ENCODE results near the gene FHOD1. TPM values are rescaled to one million over a fixed set of nuclear protein-coding genes. Genes with fewer than 3 reads are reported as not detected.
A peak's percentile ranks its signal among the peaks of the same experiment; 100 is the strongest.

The FHOD1 gene
- total and polyA plus RNA-seq, 2 of the 13 experiments (the other 11 are each of a cell fraction or from before 2014, with no cell fraction given), result 20.0 to 20.8 TPM

- no TSS peak for BruUV-seq (replicated peaks)
- CTCF ChIA-PET (ENCODE audit: low intra/inter-chr PET ratio, low total read pairs), result no interaction called here
- ATAC-seq, result peak; percentile 2; the same call in 1 of the 3 replicates
- Histone ChIP-seq H3K27me3 (ENCODE audit: control insufficient read depth in 1 of 2, insufficient read depth in 2 of 2, low read length in 2 of 2) (no peaks in the 10 kb centered on the region), H3K79me2 (ENCODE audit: insufficient read depth, low read length) (no peaks in the 10 kb centered on the region), H4K20me1 (ENCODE audit: insufficient read depth, low read length) (no peaks in the 10 kb centered on the region), H3K27ac (ENCODE audit: extremely low read length, insufficient read depth, low read length) (no peak overlapping the region), H3K36me3 (replicated peaks in 1 of 2; ENCODE audit: control insufficient read depth in 1 of 2, insufficient read depth in 2 of 2, low read length in 2 of 2) (peaks cover 47 to 64% of the 10 kb centered on the region in 2 experiments), H3K4me3 (replicated peaks in 1 of 3; ENCODE audit: insufficient read depth in 1 of 3, low read depth in 2 of 3, low read length in 3 of 3) (no peak overlapping the region), H3K9ac (ENCODE audit: insufficient read depth, low read depth, low read length) (no peak overlapping the region), H2AFZ (ENCODE audit: low read length) (no peak overlapping the region), H3K9me3 (ENCODE audit: low read length) (no peaks in the 10 kb centered on the region), H3K4me1 (ENCODE audit: insufficient read depth, low read length) (no peaks in the 10 kb centered on the region), H3K4me2 (ENCODE audit: low read depth, low read length) (no peak overlapping the region)
- 89% methylated on average over 9 of the region's 10 CpGs for WGBS (ENCODE audit: low lambda C conversion rate)
- TF ChIP-seq AGO1 (IDR thresholded peaks at IDR 0.05; ENCODE audit: low read depth, low read length, poor library complexity, severe bottlenecking), result peak; percentile 29
- no peak for TF ChIP-seq IKZF4 (CRISPR knock-in tag; IDR thresholded peaks at IDR 0.05; ENCODE audit: borderline replicate concordance, low read depth, not compliant biosample characterization)
- TF ChIP-seq, protein P1, sequence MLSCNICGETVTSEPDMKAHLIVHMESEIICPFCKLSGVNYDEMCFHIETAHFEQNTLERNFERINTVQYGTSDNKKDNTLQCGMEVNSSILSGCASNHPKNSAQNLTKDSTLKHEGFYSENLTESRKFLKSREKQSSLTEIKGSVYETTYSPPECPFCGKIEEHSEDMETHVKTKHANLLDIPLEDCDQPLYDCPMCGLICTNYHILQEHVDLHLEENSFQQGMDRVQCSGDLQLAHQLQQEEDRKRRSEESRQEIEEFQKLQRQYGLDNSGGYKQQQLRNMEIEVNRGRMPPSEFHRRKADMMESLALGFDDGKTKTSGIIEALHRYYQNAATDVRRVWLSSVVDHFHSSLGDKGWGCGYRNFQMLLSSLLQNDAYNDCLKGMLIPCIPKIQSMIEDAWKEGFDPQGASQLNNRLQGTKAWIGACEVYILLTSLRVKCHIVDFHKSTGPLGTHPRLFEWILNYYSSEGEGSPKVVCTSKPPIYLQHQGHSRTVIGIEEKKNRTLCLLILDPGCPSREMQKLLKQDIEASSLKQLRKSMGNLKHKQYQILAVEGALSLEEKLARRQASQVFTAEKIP (CRISPR knock-in tag; IDR thresholded peaks at IDR 0.05; ENCODE audit: borderline replicate concordance), result no peak
- no peak for TF ChIP-seq ZNF607 (CRISPR knock-in tag; IDR thresholded peaks at IDR 0.05; ENCODE audit: borderline replicate concordance)
- no peak for TF ChIP-seq ZNF614 (CRISPR knock-in tag; IDR thresholded peaks at IDR 0.05; ENCODE audit: borderline replicate concordance)
- TF ChIP-seq AGO2 (optimal IDR thresholded peaks at IDR 0.05; ENCODE audit: low read depth, low read length), result peak; percentile 62
- TF ChIP-seq CERS6 (CRISPR knock-in tag; IDR thresholded peaks at IDR 0.05), result no peak
- no peak for TF ChIP-seq FOSL1 (CRISPR knock-in tag; IDR thresholded peaks at IDR 0.05; ENCODE audit: borderline replicate concordance)
- no peak for TF ChIP-seq ZNF44 (CRISPR knock-in tag; IDR thresholded peaks at IDR 0.05)
- TF ChIP-seq, protein P2, sequence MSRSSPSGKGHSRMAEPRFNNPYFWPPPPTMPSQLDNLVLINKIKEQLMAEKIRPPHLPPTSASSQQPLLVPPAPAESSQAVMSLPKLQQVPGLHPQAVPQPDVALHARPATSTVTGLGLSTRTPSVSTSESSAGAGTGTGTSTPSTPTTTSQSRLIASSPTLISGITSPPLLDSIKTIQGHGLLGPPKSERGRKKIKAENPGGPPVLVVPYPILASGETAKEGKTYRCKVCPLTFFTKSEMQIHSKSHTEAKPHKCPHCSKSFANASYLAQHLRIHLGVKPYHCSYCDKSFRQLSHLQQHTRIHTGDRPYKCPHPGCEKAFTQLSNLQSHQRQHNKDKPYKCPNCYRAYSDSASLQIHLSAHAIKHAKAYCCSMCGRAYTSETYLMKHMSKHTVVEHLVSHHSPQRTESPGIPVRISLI (CRISPR knock-in tag; IDR thresholded peaks at IDR 0.05; ENCODE audit: borderline replicate concordance), result no peak
- no peak for TF ChIP-seq FLYWCH1 (CRISPR knock-in tag; IDR thresholded peaks at IDR 0.05)
- TF ChIP-seq ZKSCAN1 (IDR thresholded peaks at IDR 0.05; ENCODE audit: low read length), result no peak
- TF ChIP-seq SP2 (CRISPR knock-in tag; IDR thresholded peaks at IDR 0.05), result no peak
- TF ChIP-seq MAZ (IDR thresholded peaks at IDR 0.05; ENCODE audit: borderline replicate concordance, low read depth, low read length), result no peak
- TF ChIP-seq MAZ (CRISPR knock-in tag; IDR thresholded peaks at IDR 0.05; ENCODE audit: low read depth), result no peak
- TF ChIP-seq ZNF235 (CRISPR knock-in tag; IDR thresholded peaks at IDR 0.05; ENCODE audit: borderline replicate concordance), result no peak
- POLR2A ChIA-PET, result interaction anchor here (0.6 to 4.9 kb wide), 2 partner anchors 13 to 22 kb away, joined by 3 to 24 read pairs; partner anchors contain the start of genes FHOD1 and SLC9A5
- no peak for FAIRE-seq
- in situ Hi-C loops (cut with HindIII; ENCODE audit: extremely low pct_ligation_motif_present, low pct_unique_long_range_greater_than_20kb) (no loop called here), intact Hi-C loops (cut with micrococcal nuclease; ENCODE audit: unreplicated experiment) (no loop called here)
- DNase-seq (ENCODE audit: low spot score), result no peak
Observed at GRCh38 chr16:67234180-67234597, 13.1 kb downstream of the FHOD1 start.
